Caco-2 (cell line): ENCODE data around the gene NDUFV1. TPM values are rescaled to one million over a fixed set of nuclear protein-coding genes. Genes with fewer than 3 reads are reported as not detected.

Experiments
- BruUV-seq: library from RNA; stranded (reverse); fragments of 400-500 nt; replicated peaks from 2 replicates; lab custom pipeline; 2021; lab: Mats Ljungman, UMichigan
- CTCF ChIA-PET: fragments of 300-600 bp; sonication (Branson Sonifier 250); formaldehyde crosslinking; loops from one replicate; lab custom pipeline; 2022; ENCODE audit warnings: antibody characterized with exemption; lab: Charles Lee
- POLR2A ChIA-PET: fragments of 300-600 bp; sonication (Branson Sonifier 250); formaldehyde crosslinking; loops from one replicate; lab custom pipeline; 2022; ENCODE audit warnings: antibody characterized with exemption; lab: Charles Lee
- DNase-seq, 2 experiments: peaks; one replicate each; pipeline versions ENCODE4 v3.0.0 to v3.0.0-alpha.2; 2020 to 2022
- H3K27me3 ChIP-seq: replicated peaks from 2 replicates; pipeline ENCODE4 v1.6.0; 2011; ENCODE audit warnings: low read length; ENCODE audit not compliant: control insufficient read depth, insufficient read depth
- H3K36me3 ChIP-seq: 2 replicates; pipeline ENCODE4 v1.5.1; 2011; ENCODE audit warnings: low read length; ENCODE audit not compliant: control insufficient read depth, insufficient read depth
- H3K4me1 ChIP-seq: fragments of 250-450 bp; sonication (Bioruptor Pico); 2 replicates; pipeline ENCODE4 v1.5.1; 2020; ENCODE audit warnings: mild to moderate bottlenecking
- H3K4me3 ChIP-seq: 2 replicates; pipeline ENCODE4 v1.5.1; 2011; ENCODE audit warnings: low read depth, mild to moderate bottlenecking, control low read depth, low read length
- H3K9me3 ChIP-seq: fragments of 250-450 bp; sonication (Bioruptor Pico); 2 replicates; pipeline ENCODE4 v1.5.1; 2020; ENCODE audit warnings: mild to moderate bottlenecking, moderate library complexity
- H3K27ac Mint-ChIP-seq: one replicate; pipeline ENCODE4 v1.8.0; 2022; ENCODE audit warnings: mixed read lengths; ENCODE audit not compliant: unreplicated experiment
- H3K27me3 Mint-ChIP-seq: one replicate; pipeline ENCODE4 v1.8.0; 2022; ENCODE audit warnings: mixed read lengths; ENCODE audit not compliant: insufficient read depth, unreplicated experiment
- H3K36me3 Mint-ChIP-seq: one replicate; pipeline ENCODE4 v1.8.0; 2022; ENCODE audit warnings: mild to moderate bottlenecking, mixed read lengths; ENCODE audit not compliant: insufficient read depth, unreplicated experiment
- H3K4me1 Mint-ChIP-seq: one replicate; pipeline ENCODE4 v1.8.0; 2022; ENCODE audit warnings: low read depth, mixed read lengths; ENCODE audit not compliant: unreplicated experiment
- H3K4me3 Mint-ChIP-seq: one replicate; pipeline ENCODE4 v1.8.0; 2022; ENCODE audit warnings: mild to moderate bottlenecking, moderate library complexity, mixed read lengths; ENCODE audit not compliant: unreplicated experiment
- H3K9me3 Mint-ChIP-seq: one replicate; pipeline ENCODE4 v1.8.0; 2022; ENCODE audit warnings: mixed read lengths; ENCODE audit not compliant: unreplicated experiment
- intact Hi-C: fragments of 100-400 bp; cut with micrococcal nuclease; formaldehyde crosslinking; loops from one replicate; pipeline ENCODE4 v1.10.0; 2022; ENCODE audit not compliant: unreplicated experiment
- total RNA-seq: library from RNA; stranded (reverse); gene quantifications from 2 replicates; pipeline ENCODE4 v1.2.3, GENCODE V29; 2022
- TF ChIP-seq, protein P1 (sequence below), 2 experiments: fragments of 200-600 bp in 1 of 2; IDR thresholded peaks; 1 replicate in 1 of 2; 2 replicates in 1 of 2; pipeline versions ENCODE4 v1.5.1 to v1.8.0; 2011 to 2022; ENCODE audit warnings: antibody characterized with exemption in 1 of 2, control low read depth in 1 of 2, inconsistent platforms in 1 of 2, low read depth in 1 of 2, low read length in 1 of 2, mild to moderate bottlenecking in 1 of 2, moderate library complexity in 1 of 2; ENCODE audit not compliant: insufficient read depth in 1 of 2, severe bottlenecking in 1 of 2, unreplicated experiment in 1 of 2

The NDUFV1 gene
- total RNA-seq, 1 experiment from 2014 or later: 358 TPM

DNA sequence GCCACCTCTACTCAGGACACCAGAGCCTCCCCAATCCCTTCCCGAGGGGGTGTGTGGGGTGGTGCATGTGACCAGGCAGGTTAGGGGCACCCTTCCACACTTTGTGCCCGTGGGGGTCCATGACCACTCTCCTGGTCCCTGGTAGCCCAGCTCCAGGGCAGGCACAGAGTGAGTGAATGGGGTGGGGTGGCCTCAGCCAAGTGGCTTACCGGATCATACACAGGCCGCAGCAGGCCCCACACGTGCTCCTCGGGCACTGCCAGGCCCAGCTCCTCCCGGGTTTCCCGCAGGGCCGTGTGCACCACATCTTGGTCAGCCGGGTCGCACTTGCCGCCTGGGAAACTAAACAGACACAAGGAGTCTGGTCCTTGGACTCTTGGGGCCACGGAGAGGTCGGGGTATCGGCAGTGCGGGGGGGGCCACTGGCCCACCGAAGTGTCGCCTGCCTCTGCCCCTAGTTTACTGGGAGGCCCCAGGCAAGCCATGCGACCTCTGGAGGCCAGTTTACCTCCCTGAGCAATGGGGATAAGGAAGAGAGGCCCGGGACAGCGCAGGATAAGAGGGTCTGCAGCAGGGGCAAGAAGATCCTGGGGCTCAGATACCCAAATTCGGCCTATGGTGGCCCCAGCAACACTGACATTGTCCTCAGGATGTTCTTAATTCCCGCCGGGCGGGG is 22.1 kb downstream of the NDUFV1 start:
- intact Hi-C loops: loop anchor here (1.0 kb wide), 1 partner anchor 176 kb away; no protein-coding TSS in a partner anchor
- DNase-seq: peak in 1 of 2 experiments; percentile 52
- ChIA-PET CTCF (interaction anchor here (0.6 to 3.0 kb wide), 31 partner anchors 9 to 598 kb away, joined by 3 to 51 read pairs (median 6); partner anchors contain the start of genes ACY3, ALDH3B2, GSTP1 and TBX10), POLR2A (interaction anchor here (0.5 to 2.3 kb wide), 7 partner anchors 15 to 1113 kb away, joined by 3 to 12 read pairs (median 3); partner anchors contain the start of gene GSTP1)
- Histone ChIP-seq H3K27me3 (no peaks in the 10 kb centered on the region), H3K9me3 (no peaks in the 10 kb centered on the region), H3K36me3 (no peaks in the 10 kb centered on the region), H3K4me1 (peaks cover 11% of the 10 kb centered on the region), H3K4me3 (peak overlapping the region; percentile 60)
- Mint-ChIP-seq H3K27me3 (no peaks in the 10 kb centered on the region), H3K36me3 (peaks cover 26% of the 10 kb centered on the region), H3K4me3 (peak overlapping the region; percentile 76), H3K27ac (no peak overlapping the region), H3K4me1 (peaks cover 7% of the 10 kb centered on the region), H3K9me3 (peaks cover 9% of the 10 kb centered on the region)
- BruUV-seq: TSS peak; percentile 50
- TF ChIP-seq, protein P1, sequence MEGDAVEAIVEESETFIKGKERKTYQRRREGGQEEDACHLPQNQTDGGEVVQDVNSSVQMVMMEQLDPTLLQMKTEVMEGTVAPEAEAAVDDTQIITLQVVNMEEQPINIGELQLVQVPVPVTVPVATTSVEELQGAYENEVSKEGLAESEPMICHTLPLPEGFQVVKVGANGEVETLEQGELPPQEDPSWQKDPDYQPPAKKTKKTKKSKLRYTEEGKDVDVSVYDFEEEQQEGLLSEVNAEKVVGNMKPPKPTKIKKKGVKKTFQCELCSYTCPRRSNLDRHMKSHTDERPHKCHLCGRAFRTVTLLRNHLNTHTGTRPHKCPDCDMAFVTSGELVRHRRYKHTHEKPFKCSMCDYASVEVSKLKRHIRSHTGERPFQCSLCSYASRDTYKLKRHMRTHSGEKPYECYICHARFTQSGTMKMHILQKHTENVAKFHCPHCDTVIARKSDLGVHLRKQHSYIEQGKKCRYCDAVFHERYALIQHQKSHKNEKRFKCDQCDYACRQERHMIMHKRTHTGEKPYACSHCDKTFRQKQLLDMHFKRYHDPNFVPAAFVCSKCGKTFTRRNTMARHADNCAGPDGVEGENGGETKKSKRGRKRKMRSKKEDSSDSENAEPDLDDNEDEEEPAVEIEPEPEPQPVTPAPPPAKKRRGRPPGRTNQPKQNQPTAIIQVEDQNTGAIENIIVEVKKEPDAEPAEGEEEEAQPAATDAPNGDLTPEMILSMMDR (IDR thresholded peaks at IDR 0.05; ENCODE audit: insufficient read depth in 1 of 2, low read depth in 1 of 2, low read length in 1 of 2, severe bottlenecking in 1 of 2, unreplicated experiment in 1 of 2): no peak

DNA sequence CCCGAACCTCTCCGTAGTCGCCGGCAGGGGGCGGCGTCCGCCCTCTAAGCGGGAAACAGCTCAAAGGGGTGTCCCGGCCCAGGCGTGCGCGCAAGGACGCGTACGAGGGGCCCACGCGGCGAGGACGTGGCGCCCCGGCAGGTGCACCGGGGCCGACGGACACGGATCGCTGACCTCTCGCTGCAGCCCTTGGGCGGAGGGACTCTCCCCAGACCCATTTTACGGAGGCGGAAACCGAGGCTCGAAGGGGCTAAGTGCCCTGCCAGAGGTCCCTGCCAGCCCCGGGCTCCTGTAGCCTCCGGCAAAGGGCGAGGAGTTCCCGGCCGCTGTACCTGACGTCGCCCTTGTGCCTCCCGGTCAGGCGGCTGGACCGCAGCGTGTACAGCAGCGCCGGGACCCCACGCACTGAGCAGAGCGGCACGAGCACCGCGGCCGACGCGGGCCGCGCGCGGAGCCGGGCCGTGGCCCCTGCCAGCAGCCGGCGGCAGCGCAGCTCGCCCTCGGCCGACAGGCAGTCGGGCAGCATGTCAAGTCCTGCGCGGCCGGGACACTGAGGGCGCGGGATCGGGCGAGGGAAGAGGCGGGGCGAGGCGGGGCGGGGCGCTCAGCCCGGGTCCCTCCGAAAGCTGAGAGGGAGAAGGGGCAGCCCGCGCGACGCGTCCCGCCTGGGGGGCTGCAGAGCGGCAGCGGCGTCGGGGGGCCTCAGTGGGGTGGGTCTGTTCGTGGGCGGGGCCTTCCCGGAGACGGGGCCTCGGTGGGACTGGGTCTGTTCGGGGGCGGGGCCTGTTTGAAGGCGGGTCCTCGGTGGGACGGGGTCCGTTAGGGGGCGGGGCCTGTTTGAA is 22.9 kb downstream of the NDUFV1 start, which contains the start of gene NUDT8:
NUDT8 (minus strand) TSS at position 552 of the 842 bp plus-strand sequence; CDS start at position 526, 26 bp downstream.
- CTCF ChIA-PET: interaction anchor here (0.6 to 3.0 kb wide), 40 partner anchors 9 to 457 kb away, joined by 3 to 51 read pairs (median 7); partner anchors contain the start of genes ACY3, ALDH3B2, GSTP1 and PITPNM1
- no peaks in the 10 kb centered on the region for H3K36me3 ChIP-seq
- Mint-ChIP-seq H3K27me3 (no peaks in the 10 kb centered on the region), H3K36me3 (peaks cover 26% of the 10 kb centered on the region), H3K9me3 (peaks cover 9% of the 10 kb centered on the region), H3K4me3 (peak within 1 kb of the TSS; percentile 76), H3K4me1 (peaks cover 7% of the 10 kb centered on the region), H3K27ac (peak within 1 kb of the TSS; percentile 86)
- intact Hi-C loops: loop anchor here (1.0 kb wide), 3 partner anchors 30 to 176 kb away; no protein-coding TSS in a partner anchor
- BruUV-seq: no TSS peak
- peak; percentile 87 to 100 for DNase-seq
- peak within 1 kb of the TSS; percentile 88 for H3K4me3 ChIP-seq
- H3K9me3 ChIP-seq: no peaks in the 10 kb centered on the region
- POLR2A ChIA-PET: interaction anchor here (0.5 to 2.3 kb wide), 13 partner anchors 15 to 1114 kb away, joined by 3 to 12 read pairs (median 4); partner anchors contain the start of genes AIP, GSTP1 and PPP1CA
- peaks cover 11% of the 10 kb centered on the region for H3K4me1 ChIP-seq
- H3K27me3 ChIP-seq: no peaks in the 10 kb centered on the region
- TF ChIP-seq, protein P1 (IDR thresholded peaks at IDR 0.05; ENCODE audit: insufficient read depth in 1 of 2, low read depth in 1 of 2, low read length in 1 of 2, severe bottlenecking in 1 of 2, unreplicated experiment in 1 of 2): peak; percentile 98
